Inflammatory macrophage (primary cell): Measurements from ENCODE around the gene GRIK5.
"Not testable (repeated sequence)": the region's sequence is repeated elsewhere in the genome, so short reads cannot be mapped to it uniquely, and the experiment has no call there.

Source experiments
- DNase-seq, 2 donors: peaks; one replicate each; pipeline ENCODE4 v3.0.0-alpha.2; 2020 to 2022

GRIK5 gene

DNA sequence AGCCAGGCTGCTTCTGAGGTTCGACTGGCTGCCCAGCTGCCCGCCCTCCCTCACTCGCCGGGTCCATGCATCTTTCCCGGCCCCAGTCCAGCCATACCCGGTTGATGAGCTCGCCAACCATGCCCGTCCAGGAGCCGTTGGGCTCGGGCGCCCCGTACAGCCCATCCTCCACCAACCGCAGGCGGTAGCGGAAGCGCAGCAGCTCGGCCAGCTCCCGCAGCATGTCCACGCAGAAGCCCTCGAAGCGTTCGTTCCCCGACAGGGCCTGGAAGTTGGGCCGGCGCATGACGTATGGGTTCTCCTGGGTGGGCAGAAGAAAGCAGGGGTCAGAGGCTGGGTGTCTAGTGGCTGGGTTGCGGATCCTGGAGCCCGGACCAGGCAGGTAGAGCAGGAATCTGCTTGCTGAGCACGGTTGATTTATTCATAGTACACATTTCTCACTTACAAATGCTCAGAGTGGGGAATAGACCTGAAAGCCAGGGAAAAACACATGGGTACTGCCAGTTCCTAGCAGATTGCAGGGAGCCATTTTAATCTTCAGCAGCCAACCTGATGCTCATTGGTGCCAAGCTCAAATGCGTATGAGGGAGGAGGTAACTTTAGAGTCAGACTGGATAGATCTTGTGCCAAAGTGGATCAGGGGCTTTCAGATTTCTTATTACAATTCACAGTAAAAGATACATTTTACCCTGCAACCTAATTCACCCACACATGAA lies 27.4 kb downstream of the GRIK5 start:
- no peak for DNase-seq

DNA sequence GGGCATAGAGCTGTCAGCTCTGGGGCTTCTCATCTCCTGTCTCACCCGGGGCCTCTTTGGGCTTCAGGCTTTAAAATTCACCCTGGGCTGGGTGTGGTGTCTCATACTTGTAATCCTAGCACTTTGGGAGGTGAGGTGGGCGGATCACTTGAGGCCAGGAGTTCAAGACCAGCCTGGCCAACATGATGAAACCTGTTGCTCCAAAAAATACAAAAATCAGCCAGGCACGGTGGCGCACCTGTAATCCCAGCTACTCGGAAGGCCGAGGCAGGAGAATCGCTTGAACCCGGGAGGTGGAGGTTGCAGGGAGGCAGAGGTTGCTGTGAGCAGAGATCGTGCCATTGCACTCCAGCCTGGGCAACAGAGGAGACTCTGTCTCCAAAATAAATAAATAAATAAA lies 29.5 kb downstream of the GRIK5 start:
- not testable (repeated sequence) for DNase-seq

DNA sequence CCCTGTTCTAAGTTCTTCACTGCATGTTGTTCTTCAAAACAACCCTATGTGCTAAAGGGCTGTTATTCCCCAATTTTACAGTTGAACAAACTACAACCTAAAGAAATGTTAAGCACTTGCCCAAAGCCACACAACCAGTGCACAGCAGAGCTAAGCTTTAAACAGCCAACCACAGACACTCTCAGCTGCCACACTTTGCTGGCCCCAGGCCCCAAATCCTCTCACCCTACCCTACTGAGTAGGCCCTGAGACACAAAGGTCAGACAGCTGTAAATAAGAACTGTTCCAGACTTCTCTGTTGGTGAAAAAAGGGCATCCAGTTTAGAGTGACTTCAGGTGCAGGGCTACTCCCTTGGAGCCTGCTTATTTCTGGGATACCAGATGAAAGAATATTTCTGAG lies 30.0 kb downstream of the GRIK5 start:
- no peak for DNase-seq

DNA sequence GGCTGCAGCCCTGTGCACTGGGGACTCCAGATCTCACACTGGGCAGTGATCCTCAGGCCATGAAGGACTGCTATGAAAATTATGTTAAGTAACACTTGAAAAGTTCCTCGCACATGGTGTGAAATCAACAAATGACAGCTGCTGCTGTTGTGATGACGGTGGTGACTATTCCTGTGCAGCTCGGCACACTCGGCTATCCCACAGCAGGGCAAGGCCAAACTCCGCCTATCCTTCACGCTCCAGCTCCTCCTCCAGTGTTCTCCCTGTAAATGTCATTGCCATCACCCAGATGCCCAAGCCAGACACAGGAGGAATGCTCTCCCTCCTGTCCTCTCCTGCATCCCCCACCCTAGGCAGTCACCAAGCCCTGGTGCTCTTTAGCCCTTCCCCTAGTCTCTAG lies 31.3 kb downstream of the GRIK5 start:
- no peak for DNase-seq

DNA sequence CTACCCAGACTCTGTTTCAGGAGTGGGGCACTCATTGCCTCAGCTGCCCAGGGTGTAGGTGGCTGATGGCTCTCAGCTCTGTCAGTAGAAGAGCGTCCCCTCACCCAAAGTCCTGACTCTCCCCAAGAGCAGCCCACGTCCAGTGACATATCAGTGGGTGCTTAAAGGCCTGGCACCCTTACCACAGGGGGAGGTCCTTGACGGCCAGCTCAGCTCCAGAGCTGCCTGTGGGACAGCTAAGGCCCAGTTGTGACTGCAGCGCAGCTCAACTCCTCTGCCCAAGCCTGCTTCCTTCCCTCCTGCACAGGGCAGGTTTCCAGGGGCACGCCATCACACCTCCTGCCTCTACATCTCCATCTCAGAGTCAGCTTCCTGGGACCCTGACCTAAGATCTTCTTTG lies 32.4 kb downstream of the GRIK5 start:
- no peak for DNase-seq

DNA sequence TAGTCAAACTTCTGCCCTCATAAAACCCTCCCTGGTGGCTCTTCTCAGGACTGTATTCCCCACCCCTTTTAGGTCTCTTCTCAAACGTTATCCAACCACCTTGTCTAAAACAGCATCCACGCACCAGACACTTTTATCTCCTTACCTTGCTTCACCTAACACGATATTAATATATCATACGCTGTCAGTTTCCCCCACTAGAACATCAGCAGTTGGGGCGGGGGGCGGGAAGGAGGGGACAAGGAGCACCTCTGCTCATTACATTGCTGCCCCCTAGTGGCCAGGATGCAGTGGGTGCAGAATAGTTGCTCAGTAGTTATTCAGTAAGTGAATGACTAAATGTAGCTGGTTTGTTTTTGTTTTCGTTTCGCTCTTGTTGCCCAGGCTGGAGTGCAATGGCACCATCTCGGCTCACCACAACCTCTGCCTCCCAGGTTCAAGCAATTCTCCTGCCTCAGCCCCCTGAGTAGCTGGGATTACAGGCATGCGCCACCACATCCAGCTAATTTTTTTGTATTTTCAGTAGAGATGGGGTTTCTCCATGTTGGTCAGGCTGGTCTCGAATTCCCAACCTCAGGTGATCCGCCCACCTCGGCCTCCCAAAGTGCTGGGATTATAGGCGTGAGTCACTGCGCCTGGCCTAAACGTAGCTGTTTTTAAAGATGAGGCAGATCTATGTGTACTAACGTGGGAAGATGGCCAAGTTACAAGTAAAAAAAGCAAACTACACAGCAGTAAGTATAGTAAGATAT lies 35.2 kb downstream of the GRIK5 start:
- DNase-seq = peak; percentile 41

DNA sequence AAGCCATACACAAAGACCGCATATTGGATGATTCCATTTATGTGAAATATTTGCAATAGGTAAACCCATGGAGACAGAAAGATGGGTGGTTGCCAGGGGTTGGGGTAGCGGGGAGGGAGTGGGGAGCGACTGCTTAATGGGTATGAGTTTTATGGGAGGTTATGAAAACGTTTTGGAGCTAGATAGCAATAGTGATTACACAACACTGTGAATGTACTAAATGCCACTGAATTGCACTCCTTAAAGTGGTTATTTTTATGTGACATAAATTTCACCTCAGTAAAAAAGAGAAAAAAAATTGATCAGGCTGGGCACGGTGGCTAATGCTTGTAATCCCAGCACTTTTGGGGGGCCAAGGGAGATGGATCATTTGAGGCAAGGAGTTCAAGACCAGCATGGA lies 36.6 kb downstream of the GRIK5 start:
- DNase-seq = no peak

DNA sequence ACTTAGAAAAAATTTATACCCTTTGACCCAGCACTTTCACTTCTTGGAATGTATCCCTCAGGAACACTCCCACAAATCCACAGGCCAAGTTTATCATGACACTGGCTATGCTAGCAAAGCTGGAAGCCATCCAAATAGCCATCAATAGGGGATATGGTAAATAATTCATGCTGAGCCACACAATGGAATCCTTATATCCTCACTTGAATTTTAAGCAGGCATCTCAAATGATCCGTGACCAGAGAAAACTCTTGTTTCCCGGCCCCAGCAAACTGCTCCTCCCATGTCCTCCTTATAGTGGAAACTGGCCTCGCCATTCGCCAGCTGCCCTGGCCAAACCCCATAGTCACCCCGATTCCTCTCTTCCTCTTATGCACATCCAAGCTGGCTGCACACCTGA lies 37.6 kb downstream of the GRIK5 start:
- DNase-seq = no peak

DNA sequence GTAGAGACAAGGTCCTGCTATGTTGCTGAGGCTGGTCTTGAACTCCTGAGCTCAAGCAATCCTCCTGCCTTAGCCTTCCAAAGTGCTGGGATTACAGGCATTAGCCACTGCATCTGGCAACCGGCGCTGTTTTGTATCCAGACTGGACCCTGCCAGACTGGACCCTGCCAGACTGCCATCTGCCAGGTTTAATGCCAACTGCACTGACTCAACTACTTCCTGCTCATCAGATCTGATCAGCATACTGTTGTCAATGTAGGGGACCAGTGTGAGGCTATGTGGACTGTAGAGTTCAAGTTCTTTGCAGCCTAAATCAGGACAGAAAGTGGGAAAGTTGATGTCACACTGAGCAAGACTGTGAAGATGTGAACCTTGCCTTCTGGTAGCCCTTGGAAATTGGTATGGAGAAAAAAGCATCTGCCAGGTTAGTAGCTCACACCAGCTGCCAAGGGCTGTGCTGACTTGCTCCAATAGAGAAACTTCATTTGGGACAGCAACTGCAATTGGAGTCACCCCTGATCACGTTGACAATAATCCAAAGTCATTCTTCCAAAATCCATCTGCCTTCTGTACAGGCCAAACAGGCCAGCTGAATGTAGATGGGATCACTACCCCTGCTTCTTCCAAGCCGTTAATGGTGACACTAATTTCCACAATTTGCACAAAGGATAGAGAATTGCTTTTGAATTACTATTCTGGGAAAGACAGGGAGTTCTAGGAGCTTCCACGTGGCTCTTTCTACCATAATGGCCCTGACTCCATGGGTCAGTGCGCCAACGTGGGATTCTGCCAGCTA lies 39.2 kb downstream of the GRIK5 start:
- no peak for DNase-seq

DNA sequence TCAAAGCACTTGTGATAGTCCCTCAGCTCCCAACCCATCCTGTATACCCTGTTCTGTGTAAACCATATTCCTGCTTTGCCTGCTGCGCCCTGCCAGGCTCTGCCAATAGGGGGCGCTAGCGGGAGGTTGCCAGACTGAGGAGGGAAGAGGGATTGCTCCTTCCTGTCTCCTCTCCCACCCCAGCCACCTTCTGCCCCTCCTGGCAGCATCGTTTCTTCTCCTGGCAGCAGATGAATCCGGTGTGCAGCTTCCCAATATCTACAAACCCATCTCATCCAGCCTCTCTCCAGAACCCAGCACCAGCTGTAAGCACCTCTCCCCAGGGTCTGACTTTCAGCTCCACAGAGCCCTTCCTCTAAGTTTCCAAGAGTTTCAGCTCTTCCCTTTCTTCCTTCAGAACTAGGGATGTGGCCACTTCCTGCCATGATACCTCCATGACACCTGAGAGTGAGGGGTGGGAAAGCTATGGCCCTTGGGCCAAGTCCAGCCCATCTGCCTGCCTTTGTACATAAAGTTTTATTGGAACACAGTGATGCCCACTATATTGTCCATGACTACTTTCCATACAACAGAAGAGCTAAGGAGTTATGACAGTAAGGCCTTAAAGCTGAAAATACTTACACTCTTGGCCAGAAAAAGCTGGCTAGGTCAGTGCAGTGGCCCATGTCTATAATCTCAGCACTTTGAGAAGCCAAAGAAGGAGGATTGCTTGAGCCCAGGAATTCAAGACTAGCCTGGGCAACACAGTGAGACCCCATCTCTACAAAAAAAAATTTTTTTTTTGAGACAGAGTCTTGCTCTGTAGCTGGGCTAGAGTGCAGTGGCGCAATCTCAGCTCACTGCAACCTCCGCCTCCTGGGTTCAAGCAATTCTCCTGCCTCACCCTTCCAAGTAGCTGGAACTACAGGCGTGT lies 41.4 kb downstream of the GRIK5 start:
- peak; percentile 5 to 8 for DNase-seq

DNA sequence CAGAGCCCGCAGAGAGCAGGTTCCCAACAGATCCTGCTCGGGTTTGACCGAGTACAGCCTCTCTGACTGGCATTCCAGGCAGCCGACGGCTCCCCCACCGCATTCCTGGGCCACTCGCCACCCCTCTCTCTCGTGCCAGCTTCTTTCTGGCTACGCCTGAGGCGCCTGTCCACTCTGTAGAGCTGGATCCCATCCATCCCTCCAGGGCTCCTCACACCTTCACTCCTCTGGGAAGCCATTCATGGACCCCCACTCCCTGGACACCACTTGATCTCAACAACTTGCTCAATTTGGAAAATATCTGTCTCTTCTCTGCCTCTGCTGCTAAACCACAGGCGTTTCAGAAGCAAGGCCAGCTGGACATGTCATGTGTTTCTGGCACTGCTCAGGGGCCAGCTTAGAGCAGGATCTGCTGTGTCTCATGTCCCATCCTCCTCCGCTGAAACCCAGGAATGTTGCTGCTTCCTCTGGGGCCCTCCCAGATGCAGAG lies 45.3 kb downstream of the GRIK5 start:
- DNase-seq = no peak

DNA sequence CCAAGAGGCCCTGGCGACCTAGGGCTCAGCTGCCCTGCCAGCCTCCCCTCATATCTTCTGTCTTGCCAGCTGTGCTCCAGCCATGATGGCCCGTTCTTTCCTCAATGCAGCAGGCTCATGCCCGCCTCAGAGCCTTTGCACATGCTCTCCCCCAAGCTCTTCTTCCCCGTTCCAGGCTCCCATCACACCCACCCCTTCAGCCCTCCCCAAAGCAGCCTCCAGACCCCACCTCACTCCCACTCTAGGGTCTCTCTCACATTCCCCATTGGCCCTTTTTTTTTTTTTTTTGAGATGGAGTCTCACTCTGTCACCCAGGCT lies 46.1 kb downstream of the GRIK5 start:
- DNase-seq = no peak

DNA sequence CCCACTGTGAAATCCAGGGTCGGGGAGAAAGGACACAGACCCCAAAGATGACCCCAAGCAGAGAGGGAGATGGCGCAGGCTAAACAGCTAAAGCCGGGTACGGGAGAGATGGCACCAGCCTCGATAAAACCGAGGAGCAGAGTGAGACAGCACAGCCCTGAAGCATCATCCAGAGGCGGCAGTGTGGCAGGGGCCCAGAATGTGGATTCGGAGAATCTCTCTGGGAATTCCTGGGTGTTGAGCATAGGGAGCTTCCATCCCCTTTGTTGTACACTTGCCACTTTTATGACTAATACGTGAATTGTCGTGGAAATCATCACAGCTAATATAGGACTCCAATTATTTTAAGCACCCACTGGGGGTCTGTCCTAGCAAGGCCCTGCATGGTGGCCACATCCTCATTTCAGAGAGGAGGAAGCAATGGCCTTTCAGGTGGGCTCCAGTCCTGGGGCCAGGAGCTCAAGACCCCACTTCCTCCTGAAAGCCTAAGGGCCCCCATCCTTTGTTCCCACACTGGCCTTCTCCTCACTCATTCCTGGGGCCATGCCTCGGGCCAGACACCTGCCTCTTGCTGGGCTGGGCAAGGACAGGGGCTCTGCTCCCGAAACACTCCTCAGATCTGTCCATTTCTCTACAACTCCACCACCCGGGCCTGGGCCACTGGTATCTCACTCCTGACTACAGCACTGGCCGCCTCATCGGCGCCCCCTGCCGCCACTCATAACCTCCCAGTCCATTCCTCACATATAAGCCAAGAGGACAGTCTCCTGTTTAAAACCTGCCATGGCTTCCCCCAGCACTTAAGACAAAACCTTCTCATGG lies 46.7 kb downstream of the GRIK5 start:
- peak in 1 of 2 donors; percentile 6 for DNase-seq

DNA sequence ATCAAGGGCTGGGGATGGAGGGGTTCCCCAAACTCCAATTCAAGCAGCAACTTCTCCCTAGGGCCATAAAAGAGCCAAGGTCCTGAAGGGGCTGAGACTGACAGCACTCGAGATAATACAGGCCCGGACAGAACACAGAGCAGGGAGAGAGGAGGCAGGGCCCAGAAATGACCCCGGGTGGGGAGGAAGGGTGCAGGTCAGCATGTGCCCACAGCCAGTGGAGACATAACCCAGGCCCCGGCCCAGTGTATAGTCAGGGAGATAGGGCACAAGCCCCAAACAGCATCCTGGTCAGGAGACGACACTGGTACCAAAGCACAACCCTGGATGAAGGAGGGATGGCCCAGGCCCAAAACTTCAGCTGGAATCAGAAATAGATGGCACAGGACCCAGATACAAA lies 47.4 kb downstream of the GRIK5 start:
- no peak for DNase-seq

DNA sequence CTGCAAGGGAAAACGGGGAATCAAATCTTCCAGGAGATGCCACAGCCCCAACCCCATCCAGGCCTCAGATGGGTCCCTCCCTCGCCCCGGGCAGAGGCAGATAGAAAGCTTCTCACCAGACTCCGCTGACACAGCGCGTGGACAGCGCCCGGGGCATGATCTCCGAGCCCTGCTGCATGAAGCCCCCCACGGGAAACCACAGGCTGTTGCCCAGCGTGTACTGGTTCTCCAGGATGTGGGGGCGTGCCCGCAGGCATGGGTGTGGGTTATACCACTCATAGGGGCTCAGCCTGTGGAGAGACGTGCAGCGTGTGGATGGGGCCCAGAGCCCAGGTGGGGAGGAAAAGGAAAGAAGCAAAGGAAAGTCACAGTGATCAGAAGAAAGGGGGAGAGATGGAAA lies 48.8 kb downstream of the GRIK5 start:
- DNase-seq = no peak

DNA sequence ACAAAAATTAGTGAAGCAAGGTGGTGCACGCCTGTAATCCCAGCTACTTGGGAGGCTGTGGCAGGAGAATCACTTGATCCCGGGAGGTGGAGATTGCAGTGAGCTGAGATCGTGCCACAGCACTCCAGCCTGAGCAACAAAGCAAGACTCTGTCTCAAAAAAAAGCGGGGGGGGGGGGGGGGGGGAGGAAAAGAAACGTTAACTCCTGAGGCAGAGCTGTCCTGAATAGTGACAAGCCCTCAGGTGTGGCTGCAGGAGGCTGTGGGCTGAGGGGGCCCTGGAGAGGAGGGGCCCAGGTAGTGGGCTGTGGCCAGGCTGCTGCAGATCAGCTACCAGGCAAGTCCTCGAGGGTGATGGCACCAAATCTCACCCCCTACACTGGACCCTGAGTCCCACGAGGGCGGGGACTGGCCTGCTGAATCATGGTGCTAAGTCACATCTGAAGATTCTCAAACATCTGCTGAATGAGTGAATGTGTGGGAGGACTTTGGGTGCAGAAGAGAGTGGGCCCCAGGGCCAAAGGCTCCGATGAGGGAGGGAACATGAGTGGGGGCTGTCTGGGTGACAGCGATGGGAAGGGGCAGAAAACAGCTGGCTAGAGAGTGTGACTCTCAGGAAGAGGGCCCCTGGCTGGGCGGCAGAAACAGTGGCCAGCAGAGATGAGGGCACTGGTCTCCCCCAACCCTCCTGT lies 51.4 kb downstream of the GRIK5 start:
- DNase-seq = no peak

DNA sequence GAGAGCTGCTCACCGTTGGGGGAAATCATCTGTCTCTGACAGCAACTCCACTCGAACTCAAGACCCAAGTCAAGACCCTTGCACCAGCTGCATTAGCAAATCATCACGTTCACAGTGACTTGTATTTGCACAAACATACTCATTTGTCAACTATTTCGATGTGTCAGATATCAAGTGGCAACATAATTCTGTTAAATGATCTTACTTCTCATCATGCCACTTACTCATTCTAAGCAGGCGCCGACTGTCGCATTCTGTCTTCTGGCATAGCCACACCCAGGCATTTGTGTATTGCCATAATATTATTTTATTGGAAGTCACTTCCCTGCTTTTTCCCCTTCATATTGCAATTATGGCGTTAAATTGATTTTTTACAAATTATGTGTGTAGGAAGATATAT lies 53.0 kb downstream of the GRIK5 start:
- no peak for DNase-seq

DNA sequence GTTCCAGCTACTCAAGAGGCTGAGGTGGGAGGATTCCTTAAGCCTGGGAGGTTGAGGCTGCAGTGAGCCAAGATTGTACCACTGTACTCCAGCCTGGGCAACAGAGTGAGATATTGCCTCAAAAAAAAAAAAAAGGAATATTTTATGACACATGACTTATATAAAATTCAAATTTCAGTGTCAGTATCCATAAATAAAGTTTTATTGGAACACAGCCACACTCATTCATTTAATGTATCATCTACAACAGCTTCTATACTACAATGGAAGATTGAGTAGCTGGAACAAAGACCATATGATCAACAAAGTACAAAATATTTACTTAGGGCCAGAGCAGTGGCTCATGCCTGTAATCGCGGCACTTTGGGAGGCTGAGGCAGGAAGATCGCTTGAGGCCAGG lies 57.3 kb downstream of the GRIK5 start:
- DNase-seq = not testable (repeated sequence)

DNA sequence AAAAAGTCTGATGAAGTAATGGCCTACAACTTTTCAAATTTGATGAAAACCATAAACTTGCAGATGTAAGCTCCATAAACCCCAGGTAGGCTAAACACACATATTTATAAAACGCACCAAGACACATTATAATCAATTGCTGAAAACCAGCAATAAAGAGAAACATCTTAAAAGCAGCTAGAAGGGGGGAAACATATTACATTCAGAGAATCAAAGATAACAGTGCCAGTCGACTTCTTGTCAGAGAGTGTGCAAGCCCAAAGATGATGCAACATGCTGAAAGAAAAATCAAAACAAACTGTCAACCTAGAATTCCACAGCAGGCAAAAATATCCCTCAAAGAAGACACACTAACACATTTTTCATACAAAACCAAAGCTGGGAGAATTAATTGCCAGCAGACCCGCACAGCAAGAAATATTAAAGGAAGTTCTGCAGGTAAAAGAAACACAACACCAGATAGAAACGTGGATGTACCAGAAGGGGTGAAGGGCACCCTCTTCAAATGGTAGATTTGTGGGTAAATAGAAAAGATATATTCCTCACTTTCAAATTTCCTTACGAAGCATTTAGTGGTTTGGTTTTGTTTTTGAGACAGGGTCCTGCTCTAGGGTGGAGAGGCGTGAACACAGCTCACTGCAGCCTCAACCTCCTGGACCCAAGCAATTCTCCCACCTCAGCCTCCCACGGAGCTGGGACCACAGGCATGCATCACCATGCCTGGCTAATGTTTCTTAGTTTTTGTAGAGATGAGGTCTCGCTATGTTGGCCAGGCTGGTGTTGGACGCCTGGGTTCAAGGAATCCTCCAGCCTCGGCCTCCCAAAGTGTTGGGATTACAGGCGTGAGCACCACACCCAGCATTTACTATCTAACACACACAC lies 59.5 kb downstream of the GRIK5 start:
- DNase-seq = no peak

DNA sequence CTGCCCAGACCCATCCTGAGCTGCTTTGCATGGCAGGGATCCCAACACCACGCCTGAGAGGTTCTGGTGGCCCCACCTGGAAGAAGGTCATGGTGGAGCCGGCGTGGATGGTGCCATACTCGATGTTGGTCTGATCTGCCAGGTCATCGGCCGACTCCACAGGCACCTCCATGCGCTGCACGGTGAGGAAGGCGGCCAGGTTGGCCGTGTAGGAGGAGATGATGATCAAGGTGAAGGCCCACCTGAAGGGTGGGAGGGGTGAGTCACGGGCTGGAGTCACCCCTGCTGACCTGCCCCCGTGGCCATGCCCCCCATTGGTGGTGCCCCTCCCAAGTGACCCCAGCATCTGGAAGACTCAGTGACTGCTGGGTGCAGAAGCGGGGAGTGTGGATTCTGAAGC lies 63.4 kb downstream of the GRIK5 start:
- no peak for DNase-seq
